ENCODE results near the gene SCN11A. TPM values are rescaled to one million over a fixed set of nuclear protein-coding genes. Genes with fewer than 3 reads are reported as not detected.

SCN11A gene
- total RNA-seq, 2 donors from 2014 or later, result 0.05 to 0.61 TPM

GRCh38 chr3:39082666-39083313, 31.0 kb upstream of the SCN11A start:
- Histone ChIP-seq H3K9me3 (no peaks in the 10 kb centered on the region), H3K27me3 (no peaks in the 10 kb centered on the region), H3K4me3 (no peak overlapping the region), H3K4me1 (no peaks in the 10 kb centered on the region), H3K36me3 (peaks cover 10% of the 10 kb centered on the region), H3K9ac (ENCODE audit: low read depth in 2 of 2, low read length in 2 of 2) (no peak overlapping the region), H3K27ac (no peak overlapping the region)
- intact Hi-C loops (cut with DNase I), result no loop called here
- no peak for DNase-seq
- TF ChIP-seq, protein P1, sequence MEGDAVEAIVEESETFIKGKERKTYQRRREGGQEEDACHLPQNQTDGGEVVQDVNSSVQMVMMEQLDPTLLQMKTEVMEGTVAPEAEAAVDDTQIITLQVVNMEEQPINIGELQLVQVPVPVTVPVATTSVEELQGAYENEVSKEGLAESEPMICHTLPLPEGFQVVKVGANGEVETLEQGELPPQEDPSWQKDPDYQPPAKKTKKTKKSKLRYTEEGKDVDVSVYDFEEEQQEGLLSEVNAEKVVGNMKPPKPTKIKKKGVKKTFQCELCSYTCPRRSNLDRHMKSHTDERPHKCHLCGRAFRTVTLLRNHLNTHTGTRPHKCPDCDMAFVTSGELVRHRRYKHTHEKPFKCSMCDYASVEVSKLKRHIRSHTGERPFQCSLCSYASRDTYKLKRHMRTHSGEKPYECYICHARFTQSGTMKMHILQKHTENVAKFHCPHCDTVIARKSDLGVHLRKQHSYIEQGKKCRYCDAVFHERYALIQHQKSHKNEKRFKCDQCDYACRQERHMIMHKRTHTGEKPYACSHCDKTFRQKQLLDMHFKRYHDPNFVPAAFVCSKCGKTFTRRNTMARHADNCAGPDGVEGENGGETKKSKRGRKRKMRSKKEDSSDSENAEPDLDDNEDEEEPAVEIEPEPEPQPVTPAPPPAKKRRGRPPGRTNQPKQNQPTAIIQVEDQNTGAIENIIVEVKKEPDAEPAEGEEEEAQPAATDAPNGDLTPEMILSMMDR (IDR thresholded peaks at IDR 0.05), result no peak

DNA sequence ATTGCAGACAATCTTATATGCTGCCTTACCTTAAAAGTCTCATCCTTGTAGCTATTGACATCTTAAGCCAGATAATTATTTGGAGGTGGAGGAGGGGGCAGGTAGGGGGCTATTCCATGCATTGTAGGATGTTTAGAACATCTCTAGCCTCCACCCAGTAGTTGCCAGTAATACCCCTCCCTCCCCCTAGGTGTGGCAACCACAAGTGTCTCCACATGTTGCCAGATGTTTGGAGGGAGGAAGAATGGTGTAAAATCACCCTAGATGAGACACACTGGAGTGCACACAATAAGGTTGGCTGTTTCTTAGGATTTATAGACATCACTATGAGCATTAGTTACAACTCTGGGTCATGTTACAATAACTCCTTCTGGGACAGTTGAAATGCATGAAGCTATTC, 28.3 kb upstream of the SCN11A start:
- Histone ChIP-seq H3K36me3 (no peaks in the 10 kb centered on the region), H3K27me3 (no peaks in the 10 kb centered on the region), H3K4me1 (no peaks in the 10 kb centered on the region), H3K9ac (ENCODE audit: low read depth in 2 of 2, low read length in 2 of 2) (no peak overlapping the region), H3K4me3 (no peak overlapping the region), H3K9me3 (no peaks in the 10 kb centered on the region), H3K27ac (no peak overlapping the region)
- TF ChIP-seq, protein P1 (IDR thresholded peaks at IDR 0.05), result no peak
- intact Hi-C loops (cut with DNase I), result no loop called here
- no peak for DNase-seq

GRCh38 chr3:39079530-39079929, 27.8 kb upstream of the SCN11A start:
- no peaks in the 10 kb centered on the region for H3K36me3 ChIP-seq
- intact Hi-C loops (cut with DNase I), result no loop called here

DNA sequence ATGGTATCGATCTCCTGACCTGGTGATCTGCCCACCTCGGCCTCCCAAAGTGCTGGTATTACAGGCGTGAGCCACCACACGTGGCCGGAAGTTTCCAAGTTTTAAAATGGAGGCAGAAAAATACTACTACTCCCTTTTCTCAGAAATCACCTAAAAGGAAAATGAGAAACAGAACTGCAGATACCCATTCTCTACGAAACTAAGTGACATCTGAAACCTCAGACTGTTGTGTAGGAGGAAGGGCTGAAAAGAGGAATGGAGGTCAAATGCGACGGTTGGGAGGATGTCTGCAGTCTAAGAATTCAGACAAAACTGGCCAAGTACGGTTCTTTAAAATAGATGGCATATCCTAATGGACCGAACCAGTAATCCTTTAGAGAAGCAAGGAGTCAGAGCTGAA, 24.2 kb upstream of the SCN11A start:
- TF ChIP-seq, protein P1 (IDR thresholded peaks at IDR 0.05), result no peak
- H3K36me3 ChIP-seq, result no peaks in the 10 kb centered on the region

More at GRCh38 chr3:39079530-39079929, 27.8 kb upstream of the SCN11A start:
- Histone ChIP-seq H3K27ac (no peak overlapping the region), H3K4me1 (no peaks in the 10 kb centered on the region), H3K4me3 (no peak overlapping the region), H3K9ac (ENCODE audit: low read depth in 2 of 2, low read length in 2 of 2) (no peak overlapping the region), H3K27me3 (no peaks in the 10 kb centered on the region), H3K9me3 (no peaks in the 10 kb centered on the region)
- DNase-seq, result no peak
- TF ChIP-seq, protein P1 (IDR thresholded peaks at IDR 0.05), result no peak

GRCh38 chr3:39068556-39068955, 16.8 kb upstream of the SCN11A start:
- H3K36me3 ChIP-seq, result no peaks in the 10 kb centered on the region
- intact Hi-C loops (cut with DNase I), result no loop called here
- no peaks in the 10 kb centered on the region for H3K4me1 ChIP-seq
- H3K4me3 ChIP-seq, result no peak overlapping the region
- no peak overlapping the region for H3K9ac ChIP-seq (ENCODE audit: low read depth in 2 of 2, low read length in 2 of 2)
- DNase-seq, result no peak
- H3K27me3 ChIP-seq, result no peaks in the 10 kb centered on the region
- no peak overlapping the region for H3K27ac ChIP-seq
- TF ChIP-seq, protein P1 (IDR thresholded peaks at IDR 0.05), result no peak
- H3K9me3 ChIP-seq, result no peaks in the 10 kb centered on the region

More for the DNA sequence above, 24.2 kb upstream of the SCN11A start:
- Histone ChIP-seq H3K4me1 (no peaks in the 10 kb centered on the region), H3K27me3 (no peaks in the 10 kb centered on the region), H3K4me3 (no peak overlapping the region), H3K27ac (no peak overlapping the region), H3K9me3 (no peaks in the 10 kb centered on the region), H3K9ac (ENCODE audit: low read depth in 2 of 2, low read length in 2 of 2) (no peak overlapping the region)
- intact Hi-C loops (cut with DNase I), result no loop called here
- DNase-seq, result no peak

Measured in colonic mucosa (tissue), 4 donors.